H1 (cell line): ENCODE data around the gene ACTG1. TPM values are rescaled to one million over a fixed set of nuclear protein-coding genes. Genes with fewer than 3 reads are reported as not detected.
A peak's percentile ranks its signal among the peaks of the same experiment; 100 is the strongest.

Experiments used
- CTCF ChIA-PET: fragments of 300-600 bp; sonication (Branson Sonifier 250); formaldehyde crosslinking; loops from one replicate; lab custom pipeline; 2021; ENCODE audit not compliant: partially characterized antibody; lab: Charles Lee
- POLR2A ChIA-PET: fragments of 300-600 bp; sonication (Branson Sonifier 250); formaldehyde crosslinking; loops from one replicate; lab custom pipeline; 2021; ENCODE audit warnings: inconsistent platforms; ENCODE audit not compliant: partially characterized antibody; lab: Charles Lee
- DNase-seq, 2 experiments: peaks; one replicate each; pipeline versions ENCODE4 v3.0.0 to v3.0.0-alpha.2; 2010 to 2022; ENCODE audit warnings: low spot score in 2 of 2, low read depth in 1 of 2, mixed read lengths in 1 of 2
- FAIRE-seq: peaks from 2 replicates; lab custom pipeline; 2011; peaks lifted over from hg19 to GRCh38; lab: Jason Lieb, UNC
- H2AFZ ChIP-seq: 2 replicates; pipeline ENCODE4 v1.8.1; 2012; ENCODE audit warnings: low read length, inconsistent platforms
- H2AK5ac ChIP-seq: 2 replicates; pipeline ENCODE4 v1.6.1; 2013; ENCODE audit warnings: low read depth, low read length
- H2BK120ac ChIP-seq: replicated peaks from 2 replicates; pipeline ENCODE3; 2013; ENCODE audit warnings: low read depth, low read length, inconsistent platforms
- H2BK12ac ChIP-seq: 2 replicates; pipeline ENCODE4 v1.6.1; 2013; ENCODE audit warnings: low read depth, low read length
- H2BK15ac ChIP-seq: 2 replicates; pipeline ENCODE4 v1.6.1; 2013; ENCODE audit warnings: low read length
- H2BK20ac ChIP-seq: 2 replicates; pipeline ENCODE4 v1.6.1; 2013; ENCODE audit warnings: low read length
- H2BK5ac ChIP-seq: 2 replicates; pipeline ENCODE4 v1.6.1; 2013; ENCODE audit warnings: low read depth, low read length
- H3K14ac ChIP-seq: 2 replicates; pipeline ENCODE4 v1.6.1; 2013; ENCODE audit warnings: inconsistent platforms; ENCODE audit not compliant: insufficient read length
- H3K18ac ChIP-seq: 2 replicates; pipeline ENCODE4 v1.6.1; 2013; ENCODE audit warnings: low read length; ENCODE audit errors: extremely low read depth
- H3K23ac ChIP-seq: 2 replicates; pipeline ENCODE4 v1.6.1; 2013; ENCODE audit warnings: inconsistent platforms; ENCODE audit not compliant: insufficient read length
- H3K23me2 ChIP-seq: 2 replicates; pipeline ENCODE4 v1.6.1; 2013; ENCODE audit warnings: low read depth, low read length
- H3K27ac ChIP-seq: 2 replicates; pipeline ENCODE4 v1.6.1; 2011; ENCODE audit warnings: low read depth, low read length, inconsistent platforms
- H3K27me3 ChIP-seq, 4 experiments: replicated peaks in 1 of 4; 1 replicate in 1 of 4; 2 replicates in 3 of 4; pipeline versions ENCODE4 v1.6.1 to v1.8.1; 2011 to 2013; ENCODE audit warnings: low read length in 3 of 4, mild to moderate bottlenecking in 3 of 4, inconsistent platforms in 2 of 4, mixed read lengths in 2 of 4, moderate library complexity in 1 of 4; ENCODE audit not compliant: control insufficient read depth in 3 of 4, insufficient read depth in 3 of 4; ENCODE audit errors: extremely low read depth in 1 of 4
- H3K36me3 ChIP-seq, 4 experiments: 2 replicates each; pipeline versions ENCODE4 v1.6.1 to v1.8.1; 2011 to 2013; ENCODE audit warnings: mild to moderate bottlenecking in 4 of 4, low read length in 3 of 4, moderate library complexity in 2 of 4, control low read depth in 1 of 4, inconsistent platforms in 1 of 4; ENCODE audit not compliant: insufficient read depth in 4 of 4, control insufficient read depth in 2 of 4
- H3K4ac ChIP-seq: replicated peaks from 2 replicates; pipeline ENCODE3; 2013; ENCODE audit warnings: low read length, low read depth, mixed read lengths, inconsistent platforms; ENCODE audit not compliant: insufficient read length
- H3K4me1 ChIP-seq, 4 experiments: replicated peaks in 1 of 4; 1 replicate in 1 of 4; 2 replicates in 3 of 4; pipeline versions ENCODE4 v1.6.1 to v1.8.1; 2011 to 2013; ENCODE audit warnings: low read length in 3 of 4, inconsistent platforms in 2 of 4, mixed read lengths in 1 of 4; ENCODE audit not compliant: insufficient read depth in 4 of 4, control insufficient read depth in 3 of 4
- H3K4me2 ChIP-seq, 2 experiments: 2 replicates each; pipeline versions ENCODE4 v1.6.1 to v1.8.1; 2011 to 2013; ENCODE audit warnings: low read depth in 2 of 2, low read length in 2 of 2, control low read depth in 1 of 2, inconsistent platforms in 1 of 2, mild to moderate bottlenecking in 1 of 2; ENCODE audit not compliant: insufficient read depth in 1 of 2
- H3K4me3 ChIP-seq, 4 experiments: fragments of 200-600, 300-600 bp in 1 of 4; sonication (generic), shearing (Covaris generic), sonication (Bioruptor Twin) in 1 of 4; 2 replicates each; pipeline versions ENCODE4 v1.5.1 to v1.8.1; 2011 to 2016; ENCODE audit warnings: low read length in 4 of 4, low read depth in 3 of 4, control low read depth in 2 of 4, inconsistent platforms in 2 of 4, mild to moderate bottlenecking in 2 of 4, mixed read lengths in 1 of 4, moderate library complexity in 1 of 4; ENCODE audit not compliant: insufficient read depth in 2 of 4; ENCODE audit errors: extremely low read depth in 1 of 4
- H3K56ac ChIP-seq: replicated peaks from 2 replicates; pipeline ENCODE3; 2013; ENCODE audit warnings: low read depth, mild to moderate bottlenecking, mixed read lengths, low read length, inconsistent platforms; ENCODE audit not compliant: insufficient read length
- H3K79me1 ChIP-seq: 2 replicates; pipeline ENCODE4 v1.6.1; 2013; ENCODE audit warnings: low read depth, low read length, control low read depth
- H3K79me2 ChIP-seq, 2 experiments: 2 replicates each; pipeline versions ENCODE4 v1.6.1 to v1.8.1; 2012 to 2013; ENCODE audit warnings: low read length in 2 of 2, mild to moderate bottlenecking in 2 of 2, inconsistent platforms in 1 of 2; ENCODE audit not compliant: insufficient read depth in 2 of 2, control insufficient read depth in 1 of 2
- H3K9ac ChIP-seq, 4 experiments: replicated peaks in 1 of 4; 1 replicate in 1 of 4; 2 replicates in 3 of 4; pipeline versions ENCODE4 v1.6.1 to v1.8.1; 2011 to 2013; ENCODE audit warnings: low read depth in 3 of 4, low read length in 3 of 4, control low read depth in 2 of 4, mild to moderate bottlenecking in 2 of 4, moderate library complexity in 2 of 4, inconsistent platforms in 1 of 4; ENCODE audit errors: extremely low read depth in 1 of 4
- H3K9me3 ChIP-seq, 2 experiments: 2 replicates each; pipeline versions ENCODE4 v1.6.1 to v1.8.1; 2012 to 2013; ENCODE audit warnings: mild to moderate bottlenecking in 2 of 2, moderate library complexity in 2 of 2, control low read depth in 1 of 2, inconsistent platforms in 1 of 2, low read depth in 1 of 2, low read length in 1 of 2, mixed read lengths in 1 of 2; ENCODE audit not compliant: insufficient read depth in 2 of 2
- H4K20me1 ChIP-seq, 2 experiments: replicated peaks in 1 of 2; 2 replicates each; pipeline versions ENCODE3 to v1.8.1; 2011 to 2013; ENCODE audit warnings: inconsistent platforms in 2 of 2, low read length in 2 of 2, mild to moderate bottlenecking in 1 of 2; ENCODE audit not compliant: insufficient read depth in 2 of 2, control insufficient read depth in 1 of 2
- H4K5ac ChIP-seq: 2 replicates; pipeline ENCODE4 v1.6.1; 2013; ENCODE audit warnings: low read length, low read depth, mixed read lengths, inconsistent platforms; ENCODE audit not compliant: insufficient read length
- H4K8ac ChIP-seq: 2 replicates; pipeline ENCODE4 v1.8.0; 2013; ENCODE audit warnings: mild to moderate bottlenecking, moderate library complexity, low read length, inconsistent platforms; ENCODE audit not compliant: insufficient read depth; ENCODE audit errors: extremely low read depth
- H4K91ac ChIP-seq: replicated peaks from 2 replicates; pipeline ENCODE3; 2013; ENCODE audit warnings: low read length, mixed read lengths, inconsistent platforms; ENCODE audit not compliant: insufficient read length
- BACH1 ChIP-seq: IDR thresholded peaks from 2 replicates; pipeline ENCODE4 v1.6.1; 2012; ENCODE audit warnings: low read length, improper control_type of control experiment
- CREB1 ChIP-seq: IDR thresholded peaks from 2 replicates; pipeline ENCODE4 v1.6.1; 2012; ENCODE audit warnings: inconsistent platforms
- FOSL1 ChIP-seq: IDR thresholded peaks from 2 replicates; pipeline ENCODE4 v1.6.1; 2011; ENCODE audit warnings: mild to moderate bottlenecking, low read depth, low read length, moderate library complexity; ENCODE audit not compliant: insufficient read depth
- JUN ChIP-seq: IDR thresholded peaks from 2 replicates; pipeline ENCODE4 v1.6.1; 2011; ENCODE audit warnings: low read depth, mild to moderate bottlenecking, improper control_type of control experiment, low read length
- PHF8 ChIP-seq: fragments of 200-600 bp; sonication (generic); conservative IDR thresholded peaks from 2 replicates; pipeline ENCODE4 v1.7.1; 2012; ENCODE audit warnings: low read depth, mild to moderate bottlenecking, inconsistent platforms, low read length, moderate library complexity
- POLR2A ChIP-seq, 2 experiments: IDR thresholded peaks; 1 replicate in 1 of 2; 2 replicates in 1 of 2; pipeline ENCODE4 v1.6.1; 2011; ENCODE audit warnings: low read depth in 2 of 2, low read length in 2 of 2, mild to moderate bottlenecking in 2 of 2; ENCODE audit errors: control extremely low read depth in 1 of 2
- SAP30 ChIP-seq: fragments of 300-600 bp; sonication (generic); IDR thresholded peaks from 2 replicates; pipeline ENCODE4 v1.7.1; 2012; ENCODE audit warnings: low read length, moderate library complexity, mild to moderate bottlenecking, inconsistent platforms; ENCODE audit not compliant: insufficient read depth, insufficient replicate concordance
- SP1 ChIP-seq: IDR thresholded peaks from 2 replicates; pipeline ENCODE4 v1.6.1; 2011; ENCODE audit warnings: low read depth, low read length
- TEAD4 ChIP-seq: IDR thresholded peaks from 2 replicates; pipeline ENCODE4 v1.6.1; 2012; ENCODE audit warnings: low read depth, low read length, inconsistent platforms, mixed read lengths
- WGBS, 2 experiments: shearing (Covaris generic) in 1 of 2; methylation state at CpG; one replicate each; pipeline versions ENCODE4 v1.1.6 to v1.1.7; 2013 to 2015; ENCODE audit warnings: low lambda C conversion rate in 2 of 2, mixed read lengths in 2 of 2, inconsistent platforms in 1 of 2, low coverage in 1 of 2, missing lambda C conversion rate in 1 of 2; ENCODE audit not compliant: insufficient replicate concordance in 2 of 2, insufficient coverage in 1 of 2, insufficient read length in 1 of 2; ENCODE audit errors: extremely low coverage in 1 of 2, missing lambda C conversion rate in 1 of 2; 5-methylcytosine and 5-hydroxymethylcytosine counted together
- polyA plus RNA-seq, 7 experiments: library from polyadenylated mRNA; depleted of rRNA in 3 of 7; stranded (reverse) in 5 of 7; unstranded in 2 of 7; fragments of >200 nt in 5 of 7; fragments of 200-250 nt in 2 of 7; gene quantifications; 1 replicate in 5 of 7; 2 replicates in 1 of 7; 4 replicates in 1 of 7; pipeline versions ENCODE4 v1.2.1 to v1.2.3, GENCODE V29; 2011 to 2013; ENCODE audit warnings: missing spikeins in 2 of 7, mixed read lengths in 2 of 7
- total RNA-seq: library from RNA; stranded (reverse); fragmentation: NEBNext Ultra II Directional; extraction: Animal tissue kit (Norgen Biotek cat#: 25700); gene quantifications from 2 replicates; pipeline ENCODE4 v1.2.1, GENCODE V29; 2021
- TF ChIP-seq, protein P1 (sequence below): IDR thresholded peaks from 2 replicates; pipeline ENCODE4 v1.6.1; 2012; ENCODE audit warnings: low read length, inconsistent platforms
- TF ChIP-seq, protein P2 (sequence below): IDR thresholded peaks from 2 replicates; pipeline ENCODE4 v1.6.1; 2011; ENCODE audit warnings: low read depth, mild to moderate bottlenecking, low read length; ENCODE audit not compliant: insufficient read depth

The ACTG1 gene
- total and polyA plus RNA-seq, 2 of the 8 experiments (the other 6 are each of a cell fraction or from before 2014, with no cell fraction given): 3,535 to 5,010 TPM

DNA sequence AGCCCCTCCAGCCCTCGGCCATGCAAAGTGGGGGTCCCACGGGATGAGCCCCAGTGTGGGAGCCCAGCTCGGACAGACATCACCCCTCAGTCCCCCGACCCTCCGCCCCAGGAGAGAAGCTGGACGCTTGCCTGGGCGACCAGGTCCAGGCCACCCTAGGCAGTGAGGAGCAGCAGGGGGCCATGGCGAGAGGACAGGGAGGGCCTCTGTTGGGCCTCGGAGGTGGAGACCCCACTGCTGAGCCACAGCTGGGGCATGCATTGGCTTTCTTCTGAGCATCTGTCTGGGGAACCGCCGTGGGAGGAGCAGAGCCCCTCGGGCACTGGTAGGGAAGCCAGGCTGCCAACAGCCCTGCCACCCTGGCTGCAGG lies 13.0 kb downstream of the ACTG1 start:
- H2BK12ac ChIP-seq: no peak overlapping the region
- no peak overlapping the region for H3K4me2 ChIP-seq
- H3K23ac ChIP-seq: no peak overlapping the region
- H2BK5ac ChIP-seq: peak overlapping the region; percentile 75
- H3K9ac ChIP-seq: no peak overlapping the region
- H2AK5ac ChIP-seq: no peak overlapping the region
- FAIRE-seq (no peak), DNase-seq (no peak)
- H2AFZ ChIP-seq: no peak overlapping the region; the same call in 1 of the 2 replicates
- no peaks in the 10 kb centered on the region for H3K9me3 ChIP-seq
- H3K4ac ChIP-seq: no peak overlapping the region
- no peaks in the 10 kb centered on the region for H4K20me1 ChIP-seq
- no peak overlapping the region for H3K56ac ChIP-seq
- no peaks in the 10 kb centered on the region for H3K27me3 ChIP-seq
- no peak overlapping the region for H2BK120ac ChIP-seq
- H3K23me2 ChIP-seq: no peaks in the 10 kb centered on the region
- H4K5ac ChIP-seq: no peak overlapping the region
- peak overlapping the region; percentile 35; the same call in 1 of the 2 replicates for H4K8ac ChIP-seq
- no peak overlapping the region for H2BK20ac ChIP-seq
- 0 out of 2 replicates have a peak overlapping the region, but pooled peaks have one; percentile 29 for H2BK15ac ChIP-seq
- no peaks in the 10 kb centered on the region for H3K36me3 ChIP-seq
- no peak overlapping the region for H4K91ac ChIP-seq
- no peaks in the 10 kb centered on the region for H3K79me1 ChIP-seq
- CTCF ChIA-PET: interaction anchor here (0.7 to 3.0 kb wide), 4 partner anchors 10 to 59 kb away, joined by 3 to 18 read pairs (median 4); no protein-coding TSS in a partner anchor
- 79% methylated on average over 7 of the region's 12 CpGs; no CpG with 5 or more reads in 1 of the 2 experiments for WGBS, 2 experiments
- H3K79me2 ChIP-seq: no peaks in the 10 kb centered on the region
- H3K27ac ChIP-seq: no peak overlapping the region
- POLR2A ChIA-PET: interaction anchor here (0.8 to 35.8 kb wide), 6 partner anchors 7 to 53 kb away, joined by 3 to 1004 read pairs (median 3); partner anchors contain the start of genes ACTG1, FAAP100 and FSCN2
- H3K4me1 ChIP-seq: peaks cover 0 to 3% (median 2%) of the 10 kb centered on the region in 4 experiments; a peak in 3 of 7 replicates
- no peak overlapping the region for H3K14ac ChIP-seq
- no peak overlapping the region for H3K4me3 ChIP-seq
- TF ChIP-seq, protein P1, sequence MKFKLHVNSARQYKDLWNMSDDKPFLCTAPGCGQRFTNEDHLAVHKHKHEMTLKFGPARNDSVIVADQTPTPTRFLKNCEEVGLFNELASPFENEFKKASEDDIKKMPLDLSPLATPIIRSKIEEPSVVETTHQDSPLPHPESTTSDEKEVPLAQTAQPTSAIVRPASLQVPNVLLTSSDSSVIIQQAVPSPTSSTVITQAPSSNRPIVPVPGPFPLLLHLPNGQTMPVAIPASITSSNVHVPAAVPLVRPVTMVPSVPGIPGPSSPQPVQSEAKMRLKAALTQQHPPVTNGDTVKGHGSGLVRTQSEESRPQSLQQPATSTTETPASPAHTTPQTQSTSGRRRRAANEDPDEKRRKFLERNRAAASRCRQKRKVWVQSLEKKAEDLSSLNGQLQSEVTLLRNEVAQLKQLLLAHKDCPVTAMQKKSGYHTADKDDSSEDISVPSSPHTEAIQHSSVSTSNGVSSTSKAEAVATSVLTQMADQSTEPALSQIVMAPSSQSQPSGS: no peak
- TF ChIP-seq CREB1 (no peak), JUN (no peak), FOSL1 (no peak), PHF8 (no peak), BACH1 (no peak), SAP30 (no peak), POLR2A (IDR thresholded peaks at IDR 0.05; ENCODE audit: control extremely low read depth in 1 of 2, low read depth in 2 of 2, low read length in 2 of 2) (no peak), TEAD4 (no peak), SP1 (no peak)
- TF ChIP-seq, protein P2, sequence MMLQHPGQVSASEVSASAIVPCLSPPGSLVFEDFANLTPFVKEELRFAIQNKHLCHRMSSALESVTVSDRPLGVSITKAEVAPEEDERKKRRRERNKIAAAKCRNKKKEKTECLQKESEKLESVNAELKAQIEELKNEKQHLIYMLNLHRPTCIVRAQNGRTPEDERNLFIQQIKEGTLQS: no peak
- TF ChIP-seq, all 59 proteins: peak for 0
- H3K18ac ChIP-seq: no peak overlapping the region
